Measurements from ENCODE around the gene ATG5. TPM values are rescaled to one million over a fixed set of nuclear protein-coding genes. Genes with fewer than 3 reads are reported as not detected.
A peak's percentile ranks its signal among the peaks of the same experiment; 100 is the strongest.

Gene ATG5
- total and polyA plus RNA-seq, 9 of the 15 experiments (the other 6 are each of a cell fraction or from before 2014, with no cell fraction given): 29.0 to 80.0 (median 53.2) TPM

GRCh38 chr6:106325336-106326178 is at the start of gene ATG5 (continued):
- TF ChIP-seq XRCC5 (IDR thresholded peaks at IDR 0.05; ENCODE audit: low read depth, low read length) (peak; percentile 79; the same call in 1 of the 2 replicates), ZNF830 (CRISPR knock-in tag; IDR thresholded peaks at IDR 0.05) (0 out of 2 replicates have a peak, but pooled peaks have one; percentile 50), NFE2 (IDR thresholded peaks at IDR 0.05; ENCODE audit: low read depth) (peak; percentile 72), HMGN3 (IDR thresholded peaks at IDR 0.05; ENCODE audit: borderline replicate concordance, extremely low read depth, insufficient read length, low read depth, low read length) (no peak), SIRT6 (IDR thresholded peaks at IDR 0.05; ENCODE audit: low read depth, low read length) (no peak), SP1 (CRISPR knock-in tag; IDR thresholded peaks at IDR 0.05) (peak; percentile 95), ZNF79 (CRISPR knock-in tag; IDR thresholded peaks at IDR 0.05; ENCODE audit: low read depth) (no peak; the same call in 1 of the 2 replicates), KAT7 (CRISPR knock-in tag; IDR thresholded peaks at IDR 0.05; ENCODE audit: borderline replicate concordance) (peak; percentile 91; the same call in 1 of the 2 replicates), POLR2AphosphoS5 (IDR thresholded peaks at IDR 0.05; ENCODE audit: control insufficient read depth, insufficient read depth, low read depth, low read length) (peak; percentile 75), SETDB1 (IDR thresholded peaks at IDR 0.05; ENCODE audit: low read length) (peak; percentile 87), ARNT (IDR thresholded peaks at IDR 0.05) (no peak; a peak in 1 of 4 replicates), ZNF347 (CRISPR knock-in tag; IDR thresholded peaks at IDR 0.05; ENCODE audit: low read depth) (no peak), NCOA2 (IDR thresholded peaks at IDR 0.05; ENCODE audit: partially characterized antibody in 2 of 2) (no peak), LEF1 (IDR thresholded peaks at IDR 0.05) (no peak), ETV6 (IDR thresholded peaks at IDR 0.05; ENCODE audit: borderline replicate concordance in 1 of 2, low read depth in 2 of 2, low read length in 1 of 2) (peak in 1 of 2 experiments; percentile 17; a peak in 1 of 4 replicates), ETV6 (CRISPR knock-in tag; IDR thresholded peaks at IDR 0.05; ENCODE audit: borderline replicate concordance) (no peak), CBFA2T2 (conservative IDR thresholded peaks at IDR 0.05) (peak; percentile 58), CBX5 (IDR thresholded peaks at IDR 0.05; ENCODE audit: borderline replicate concordance, low read depth) (peak; percentile 46; the same call in 1 of the 2 replicates), SRSF3 (IDR thresholded peaks at IDR 0.05; ENCODE audit: insufficient read depth, low read length) (no peak), LARP7 (IDR thresholded peaks at IDR 0.05) (0 out of 2 replicates have a peak, but pooled peaks have one; percentile 60), ZNF12 (CRISPR knock-in tag; IDR thresholded peaks at IDR 0.05) (peak; percentile 75; the same call in 1 of the 2 replicates)
- TF ChIP-seq, protein P1, sequence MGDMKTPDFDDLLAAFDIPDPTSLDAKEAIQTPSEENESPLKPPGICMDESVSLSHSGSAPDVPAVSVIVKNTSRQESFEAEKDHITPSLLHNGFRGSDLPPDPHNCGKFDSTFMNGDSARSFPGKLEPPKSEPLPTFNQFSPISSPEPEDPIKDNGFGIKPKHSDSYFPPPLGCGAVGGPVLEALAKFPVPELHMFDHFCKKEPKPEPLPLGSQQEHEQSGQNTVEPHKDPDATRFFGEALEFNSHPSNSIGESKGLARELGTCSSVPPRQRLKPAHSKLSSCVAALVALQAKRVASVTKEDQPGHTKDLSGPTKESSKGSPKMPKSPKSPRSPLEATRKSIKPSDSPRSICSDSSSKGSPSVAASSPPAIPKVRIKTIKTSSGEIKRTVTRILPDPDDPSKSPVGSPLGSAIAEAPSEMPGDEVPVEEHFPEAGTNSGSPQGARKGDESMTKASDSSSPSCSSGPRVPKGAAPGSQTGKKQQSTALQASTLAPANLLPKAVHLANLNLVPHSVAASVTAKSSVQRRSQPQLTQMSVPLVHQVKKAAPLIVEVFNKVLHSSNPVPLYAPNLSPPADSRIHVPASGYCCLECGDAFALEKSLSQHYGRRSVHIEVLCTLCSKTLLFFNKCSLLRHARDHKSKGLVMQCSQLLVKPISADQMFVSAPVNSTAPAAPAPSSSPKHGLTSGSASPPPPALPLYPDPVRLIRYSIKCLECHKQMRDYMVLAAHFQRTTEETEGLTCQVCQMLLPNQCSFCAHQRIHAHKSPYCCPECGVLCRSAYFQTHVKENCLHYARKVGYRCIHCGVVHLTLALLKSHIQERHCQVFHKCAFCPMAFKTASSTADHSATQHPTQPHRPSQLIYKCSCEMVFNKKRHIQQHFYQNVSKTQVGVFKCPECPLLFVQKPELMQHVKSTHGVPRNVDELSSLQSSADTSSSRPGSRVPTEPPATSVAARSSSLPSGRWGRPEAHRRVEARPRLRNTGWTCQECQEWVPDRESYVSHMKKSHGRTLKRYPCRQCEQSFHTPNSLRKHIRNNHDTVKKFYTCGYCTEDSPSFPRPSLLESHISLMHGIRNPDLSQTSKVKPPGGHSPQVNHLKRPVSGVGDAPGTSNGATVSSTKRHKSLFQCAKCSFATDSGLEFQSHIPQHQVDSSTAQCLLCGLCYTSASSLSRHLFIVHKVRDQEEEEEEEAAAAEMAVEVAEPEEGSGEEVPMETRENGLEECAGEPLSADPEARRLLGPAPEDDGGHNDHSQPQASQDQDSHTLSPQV (IDR thresholded peaks at IDR 0.05): 0 out of 2 replicates have a peak, but pooled peaks have one; percentile 44
- TF ChIP-seq, protein P2, sequence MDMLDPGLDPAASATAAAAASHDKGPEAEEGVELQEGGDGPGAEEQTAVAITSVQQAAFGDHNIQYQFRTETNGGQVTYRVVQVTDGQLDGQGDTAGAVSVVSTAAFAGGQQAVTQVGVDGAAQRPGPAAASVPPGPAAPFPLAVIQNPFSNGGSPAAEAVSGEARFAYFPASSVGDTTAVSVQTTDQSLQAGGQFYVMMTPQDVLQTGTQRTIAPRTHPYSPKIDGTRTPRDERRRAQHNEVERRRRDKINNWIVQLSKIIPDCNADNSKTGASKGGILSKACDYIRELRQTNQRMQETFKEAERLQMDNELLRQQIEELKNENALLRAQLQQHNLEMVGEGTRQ (CRISPR knock-in tag; IDR thresholded peaks at IDR 0.05): peak; percentile 98
- TF ChIP-seq, protein P3, sequence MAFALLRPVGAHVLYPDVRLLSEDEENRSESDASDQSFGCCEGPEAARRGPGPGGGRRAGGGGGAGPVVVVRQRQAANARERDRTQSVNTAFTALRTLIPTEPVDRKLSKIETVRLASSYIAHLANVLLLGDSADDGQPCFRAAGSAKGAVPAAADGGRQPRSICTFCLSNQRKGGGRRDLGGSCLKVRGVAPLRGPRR (CRISPR knock-in tag; IDR thresholded peaks at IDR 0.05): no peak

Measured in K562 (cell line).